HCT116 (cell line): ENCODE results near the gene BMAL1.

Experiments
- ATF3 ChIP-seq: IDR thresholded peaks from 2 replicates; pipeline ENCODE4 v1.6.1; 2012
- CBX3 ChIP-seq: IDR thresholded peaks from 2 replicates; pipeline ENCODE4 v1.6.1; 2012; ENCODE audit warnings: low read depth
- CTCF ChIP-seq, 3 experiments: fragments of 200-600 bp in 1 of 3; sonication (generic) in 1 of 3; IDR thresholded peaks in 2 of 3; conservative IDR thresholded peaks in 1 of 3; 2 replicates each; pipeline ENCODE4 v1.5.1; 2012 to 2017; ENCODE audit warnings: low read depth in 2 of 3, low read length in 2 of 3, antibody characterized with exemption in 1 of 3, borderline replicate concordance in 1 of 3, control low read depth in 1 of 3, mild to moderate bottlenecking in 1 of 3, mixed read lengths in 1 of 3, mixed run types in 1 of 3, moderate library complexity in 1 of 3; ENCODE audit not compliant: insufficient read depth in 1 of 3
- EZH2 ChIP-seq: fragments of 200-600 bp; sonication (generic); IDR thresholded peaks from 2 replicates; pipeline ENCODE4 v1.6.1; 2017; ENCODE audit warnings: antibody characterized with exemption, mixed run types
- EZH2phosphoT487 ChIP-seq: fragments of 200-600 bp; IDR thresholded peaks from 2 replicates; pipeline ENCODE4 v1.6.1; 2018; ENCODE audit warnings: antibody characterized with exemption, borderline replicate concordance
- MAX ChIP-seq: IDR thresholded peaks from 2 replicates; pipeline ENCODE4 v1.6.1; 2012
- POLR2A ChIP-seq: IDR thresholded peaks from 2 replicates; pipeline ENCODE4 v1.7.0; 2011; ENCODE audit warnings: borderline replicate concordance; ENCODE audit not compliant: insufficient read depth, insufficient read length; ENCODE audit errors: extremely low read depth
- POLR2AphosphoS5 ChIP-seq: IDR thresholded peaks from 2 replicates; pipeline ENCODE4 v1.6.1; 2011; ENCODE audit warnings: mild to moderate bottlenecking, low read depth, low read length, moderate library complexity
- RAD21 ChIP-seq: IDR thresholded peaks from 2 replicates; pipeline ENCODE4 v1.6.1; 2012; ENCODE audit warnings: low read depth, mild to moderate bottlenecking
- REST ChIP-seq: IDR thresholded peaks from 2 replicates; pipeline ENCODE4 v1.6.1; 2012; ENCODE audit warnings: low read depth
- TCF7L2 ChIP-seq: IDR thresholded peaks from 2 replicates; pipeline ENCODE4 v1.7.0; 2011; ENCODE audit warnings: borderline replicate concordance, inconsistent platforms; ENCODE audit not compliant: insufficient read depth, insufficient read length; ENCODE audit errors: extremely low read depth
- YY1 ChIP-seq: IDR thresholded peaks from 2 replicates; pipeline ENCODE4 v1.6.1; 2011; ENCODE audit warnings: low read length, low read depth, moderate library complexity, mild to moderate bottlenecking; ENCODE audit not compliant: insufficient replicate concordance; ENCODE audit errors: extremely low read depth
- ZNF274 ChIP-seq: fragments of 200-500 bp; sonication (Bioruptor generic); IDR thresholded peaks from 2 replicates; pipeline ENCODE4 v1.6.1; 2014; ENCODE audit warnings: mild to moderate bottlenecking, low read depth, low read length, inconsistent platforms

- TF ChIP-seq MAX: no peak
- TF ChIP-seq EZH2: no peak
- TF ChIP-seq POLR2A: no peak
- TF ChIP-seq POLR2AphosphoS5: no peak
- no peak for TF ChIP-seq RAD21
- no peak for TF ChIP-seq CBX3
- TF ChIP-seq YY1: no peak
- no peak for TF ChIP-seq TCF7L2
- no peak for TF ChIP-seq CTCF (IDR thresholded peaks at IDR 0.05 in 2 of 3, conservative IDR thresholded peaks at IDR 0.05 in 1 of 3; ENCODE audit: borderline replicate concordance in 1 of 3, insufficient read depth in 1 of 3, low read depth in 2 of 3, low read length in 2 of 3)
- no peak for TF ChIP-seq REST
- no peak for TF ChIP-seq ZNF274
- TF ChIP-seq ATF3: no peak
- TF ChIP-seq EZH2phosphoT487: no peak
Observed at GRCh38 chr11:13268791-13269190, 8.8 kb upstream of the BMAL1 start.
